ENCODE measurements around the gene KDM2B.

DNA sequence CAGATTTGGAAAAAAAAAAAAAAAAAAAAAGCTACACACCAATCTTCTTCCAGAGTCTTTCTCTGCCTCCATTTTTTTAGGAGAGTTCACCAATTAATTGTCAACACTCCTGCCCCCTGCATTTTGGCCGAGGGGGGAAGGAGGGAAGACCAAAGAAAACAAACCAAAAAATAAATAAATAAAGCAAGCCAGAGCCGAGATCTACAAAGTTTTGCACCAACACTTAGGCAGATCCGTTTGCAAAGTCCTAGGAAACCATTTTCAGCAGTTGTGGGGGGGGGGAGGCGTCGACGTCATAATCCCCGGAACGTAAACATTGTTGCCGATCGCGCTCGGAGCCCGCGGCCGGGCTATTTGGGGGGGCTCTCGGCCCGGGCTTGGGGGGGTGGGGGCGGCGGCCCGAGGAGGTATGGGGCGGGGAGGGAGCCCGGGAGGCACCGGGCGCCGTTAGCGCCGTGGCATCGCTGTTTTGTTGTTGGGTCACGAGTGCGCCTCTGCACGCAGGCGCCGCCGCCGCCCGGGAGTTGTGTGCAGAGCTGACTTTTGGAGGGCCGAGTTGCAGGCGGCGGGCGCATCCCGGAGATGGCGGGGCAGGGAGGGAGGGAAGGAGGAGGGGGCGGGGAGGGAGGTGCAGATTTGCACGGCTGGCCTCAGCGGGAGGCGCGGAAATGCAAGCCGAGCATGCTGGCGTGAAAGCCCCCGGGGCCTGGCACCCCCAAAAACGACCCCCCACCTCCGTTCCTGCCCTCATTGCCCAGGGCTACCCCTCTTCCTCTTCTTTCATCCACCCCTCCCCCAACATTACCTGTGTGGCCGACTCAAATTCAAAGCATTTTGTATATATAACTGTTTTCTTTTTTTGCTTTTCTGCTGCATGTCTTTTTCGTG, 598 bp downstream of the KDM2B start:
- TF ChIP-seq, protein P1, sequence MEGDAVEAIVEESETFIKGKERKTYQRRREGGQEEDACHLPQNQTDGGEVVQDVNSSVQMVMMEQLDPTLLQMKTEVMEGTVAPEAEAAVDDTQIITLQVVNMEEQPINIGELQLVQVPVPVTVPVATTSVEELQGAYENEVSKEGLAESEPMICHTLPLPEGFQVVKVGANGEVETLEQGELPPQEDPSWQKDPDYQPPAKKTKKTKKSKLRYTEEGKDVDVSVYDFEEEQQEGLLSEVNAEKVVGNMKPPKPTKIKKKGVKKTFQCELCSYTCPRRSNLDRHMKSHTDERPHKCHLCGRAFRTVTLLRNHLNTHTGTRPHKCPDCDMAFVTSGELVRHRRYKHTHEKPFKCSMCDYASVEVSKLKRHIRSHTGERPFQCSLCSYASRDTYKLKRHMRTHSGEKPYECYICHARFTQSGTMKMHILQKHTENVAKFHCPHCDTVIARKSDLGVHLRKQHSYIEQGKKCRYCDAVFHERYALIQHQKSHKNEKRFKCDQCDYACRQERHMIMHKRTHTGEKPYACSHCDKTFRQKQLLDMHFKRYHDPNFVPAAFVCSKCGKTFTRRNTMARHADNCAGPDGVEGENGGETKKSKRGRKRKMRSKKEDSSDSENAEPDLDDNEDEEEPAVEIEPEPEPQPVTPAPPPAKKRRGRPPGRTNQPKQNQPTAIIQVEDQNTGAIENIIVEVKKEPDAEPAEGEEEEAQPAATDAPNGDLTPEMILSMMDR (IDR thresholded peaks at IDR 0.05), result no peak
- TF ChIP-seq POLR2A (IDR thresholded peaks at IDR 0.05), result no peak
